ENCODE data around the gene CD68. TPM values are rescaled to one million over a fixed set of nuclear protein-coding genes. Genes with fewer than 3 reads are reported as not detected.
"Not testable (repeated sequence)": the region's sequence is repeated elsewhere in the genome, so short reads cannot be mapped to it uniquely, and the experiment has no call there.

CD68 gene
- total RNA-seq, 1 experiment from 2014 or later: 6.9 TPM

GRCh38 chr17:7620835-7621234 lies 41.4 kb downstream of the CD68 start:
- ChIA-PET POLR2A (interaction anchor here (0.6 to 0.7 kb wide), 3 partner anchors 52 to 68 kb away, joined by 3 to 4 read pairs (median 4); partner anchors contain the start of genes TP53 and WRAP53), CTCF (interaction anchor here (0.7 to 3.4 kb wide), 6 partner anchors 8 to 220 kb away, joined by 3 to 15 read pairs (median 3); partner anchors contain the start of genes SOX15 and WRAP53)

GRCh38 chr17:7623661-7624060 lies 44.2 kb downstream of the CD68 start:
- BruUV-seq (replicated peaks): no TSS peak
- intact Hi-C loops (cut with micrococcal nuclease): no loop called here
- no peaks in the 10 kb centered on the region for H3K9me3 Mint-ChIP-seq (ENCODE audit: unreplicated experiment)
- ChIA-PET CTCF (interaction anchor here (0.7 kb wide), 1 partner anchor 279 kb away, joined by 3 read pairs; no protein-coding TSS in a partner anchor), POLR2A (interaction anchor here (0.7 kb wide), 1 partner anchor 13 kb away, joined by 4 read pairs; no protein-coding TSS in a partner anchor)
- no peak overlapping the region for H3K27ac Mint-ChIP-seq (ENCODE audit: low read depth, unreplicated experiment)
- no peaks in the 10 kb centered on the region for H3K27me3 Mint-ChIP-seq (ENCODE audit: insufficient read depth, unreplicated experiment)
- peaks cover 14% of the 10 kb centered on the region for H3K36me3 Mint-ChIP-seq (ENCODE audit: insufficient read depth, unreplicated experiment)
- no peaks in the 10 kb centered on the region for H3K4me1 Mint-ChIP-seq (ENCODE audit: insufficient read depth, unreplicated experiment)
- DNase-seq (ENCODE audit: unreplicated experiment): no peak
- TF ChIP-seq CTCF (IDR thresholded peaks at IDR 0.05; ENCODE audit: unreplicated experiment): no peak
- no peak overlapping the region for H3K4me3 Mint-ChIP-seq (ENCODE audit: unreplicated experiment)

More at GRCh38 chr17:7620835-7621234, 41.4 kb downstream of the CD68 start:
- intact Hi-C loops (cut with micrococcal nuclease): no loop called here
- Mint-ChIP-seq H3K27me3 (ENCODE audit: insufficient read depth, unreplicated experiment) (no peaks in the 10 kb centered on the region), H3K4me3 (ENCODE audit: unreplicated experiment) (no peak overlapping the region), H3K4me1 (ENCODE audit: insufficient read depth, unreplicated experiment) (no peaks in the 10 kb centered on the region), H3K36me3 (ENCODE audit: insufficient read depth, unreplicated experiment) (peaks cover 9% of the 10 kb centered on the region), H3K27ac (ENCODE audit: low read depth, unreplicated experiment) (no peak overlapping the region), H3K9me3 (ENCODE audit: unreplicated experiment) (no peaks in the 10 kb centered on the region)
- TF ChIP-seq CTCF (IDR thresholded peaks at IDR 0.05; ENCODE audit: unreplicated experiment): no peak
- no TSS peak for BruUV-seq (replicated peaks)
- DNase-seq (ENCODE audit: unreplicated experiment): no peak

DNA sequence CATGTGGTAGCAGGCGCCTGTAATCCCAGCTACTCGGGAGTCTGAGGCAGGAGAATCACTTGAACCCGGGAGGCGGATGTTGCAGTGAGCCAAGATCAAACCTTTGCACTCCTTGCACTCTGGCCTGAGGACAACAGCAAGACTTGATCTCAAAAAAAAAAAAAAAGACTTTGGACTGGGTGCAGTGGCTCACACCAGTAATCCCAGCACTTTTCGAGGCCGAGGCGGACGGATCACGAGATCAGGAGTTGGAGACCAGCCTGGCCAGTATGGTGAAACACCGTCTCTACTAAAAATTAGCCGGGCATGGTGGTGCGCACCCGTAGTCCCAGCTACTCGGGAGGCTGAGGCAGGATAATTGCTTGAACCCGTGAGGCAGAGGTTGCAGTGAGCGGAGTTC lies 46.3 kb downstream of the CD68 start:
- CTCF ChIA-PET: interaction anchor here (1.3 kb wide), 1 partner anchor 11 kb away, joined by 3 read pairs; the partner anchor contains the start of gene FXR2
- not testable (repeated sequence) for H3K27ac Mint-ChIP-seq (ENCODE audit: low read depth, unreplicated experiment); BruUV-seq (replicated peaks)

DNA sequence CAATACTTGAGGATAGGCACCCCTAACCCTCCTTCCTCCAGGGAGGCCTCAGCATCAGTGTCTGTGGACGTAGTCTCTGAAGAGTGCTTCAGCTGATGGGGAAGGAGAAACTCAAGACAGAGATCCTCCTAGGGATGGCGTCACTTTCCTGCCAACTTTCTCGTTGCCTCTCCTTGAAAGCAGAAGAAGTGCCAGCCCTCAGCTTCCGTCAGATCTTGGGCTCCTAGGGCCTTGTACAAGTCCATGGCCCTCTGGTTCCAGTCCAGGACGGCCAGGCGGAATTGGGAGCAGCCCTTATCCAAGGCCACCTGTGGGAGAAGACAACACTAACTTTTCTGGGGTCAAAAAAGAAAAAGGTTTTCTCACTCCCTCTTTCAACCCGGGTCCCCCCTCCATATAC lies 46.9 kb downstream of the CD68 start:
- Mint-ChIP-seq H3K27me3 (ENCODE audit: insufficient read depth, unreplicated experiment) (no peaks in the 10 kb centered on the region), H3K4me1 (ENCODE audit: insufficient read depth, unreplicated experiment) (no peaks in the 10 kb centered on the region), H3K4me3 (ENCODE audit: unreplicated experiment) (peak overlapping the region; percentile 84), H3K9me3 (ENCODE audit: unreplicated experiment) (no peaks in the 10 kb centered on the region), H3K36me3 (ENCODE audit: insufficient read depth, unreplicated experiment) (peaks cover 14% of the 10 kb centered on the region), H3K27ac (ENCODE audit: low read depth, unreplicated experiment) (peak overlapping the region; percentile 93)
- ChIA-PET CTCF (interaction anchor here (0.6 to 2.0 kb wide), 4 partner anchors 11 to 61 kb away, joined by 4 to 10 read pairs (median 6); partner anchors contain the start of genes FXR2, TP53 and WRAP53), POLR2A (interaction anchor here (0.5 to 12.8 kb wide), 8 partner anchors 11 to 91 kb away, joined by 3 to 208 read pairs (median 6); partner anchors contain the start of genes FXR2, SOX15, TP53 and WRAP53)
- no peak for TF ChIP-seq CTCF (IDR thresholded peaks at IDR 0.05; ENCODE audit: unreplicated experiment)
- intact Hi-C loops (cut with micrococcal nuclease): no loop called here
- TSS peak; percentile 86 for BruUV-seq (replicated peaks)
- no peak for DNase-seq (ENCODE audit: unreplicated experiment)

More for the DNA sequence above, 46.3 kb downstream of the CD68 start:
- POLR2A ChIA-PET: interaction anchor here (1.3 to 12.8 kb wide), 3 partner anchors 11 to 61 kb away, joined by 3 to 208 read pairs (median 67); partner anchors contain the start of genes FXR2, TP53 and WRAP53
- H3K4me3 Mint-ChIP-seq (ENCODE audit: unreplicated experiment); intact Hi-C loops (cut with micrococcal nuclease); H3K27me3 Mint-ChIP-seq (ENCODE audit: insufficient read depth, unreplicated experiment); DNase-seq (ENCODE audit: unreplicated experiment); H3K4me1 Mint-ChIP-seq (ENCODE audit: insufficient read depth, unreplicated experiment); H3K9me3 Mint-ChIP-seq (ENCODE audit: unreplicated experiment): not testable (repeated sequence)
- H3K36me3 Mint-ChIP-seq (ENCODE audit: insufficient read depth, unreplicated experiment): peaks cover 14% of the 10 kb centered on the region
